ENCODE results near the gene PSMD8.

DNA sequence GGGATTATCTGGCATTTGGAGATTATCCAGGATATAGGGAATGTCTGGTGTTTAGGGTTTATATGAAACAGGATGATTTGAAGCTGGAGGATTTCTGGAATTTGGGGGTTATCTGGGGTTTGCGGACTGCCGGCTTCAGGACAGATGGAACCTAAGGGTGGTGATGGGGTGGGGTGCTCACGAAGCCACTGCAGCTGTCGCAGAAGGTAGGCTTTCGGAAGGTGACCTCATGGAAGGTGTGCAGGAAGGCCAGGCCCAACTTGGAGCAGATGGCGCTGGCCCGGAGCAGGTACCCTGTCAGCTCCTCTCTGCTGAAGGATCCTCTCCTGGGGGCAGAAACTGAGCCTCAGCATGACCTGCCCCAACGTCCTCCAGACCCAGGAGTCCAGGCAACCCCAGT, 38.1 kb downstream of the PSMD8 start:
- TF ChIP-seq, protein P1, sequence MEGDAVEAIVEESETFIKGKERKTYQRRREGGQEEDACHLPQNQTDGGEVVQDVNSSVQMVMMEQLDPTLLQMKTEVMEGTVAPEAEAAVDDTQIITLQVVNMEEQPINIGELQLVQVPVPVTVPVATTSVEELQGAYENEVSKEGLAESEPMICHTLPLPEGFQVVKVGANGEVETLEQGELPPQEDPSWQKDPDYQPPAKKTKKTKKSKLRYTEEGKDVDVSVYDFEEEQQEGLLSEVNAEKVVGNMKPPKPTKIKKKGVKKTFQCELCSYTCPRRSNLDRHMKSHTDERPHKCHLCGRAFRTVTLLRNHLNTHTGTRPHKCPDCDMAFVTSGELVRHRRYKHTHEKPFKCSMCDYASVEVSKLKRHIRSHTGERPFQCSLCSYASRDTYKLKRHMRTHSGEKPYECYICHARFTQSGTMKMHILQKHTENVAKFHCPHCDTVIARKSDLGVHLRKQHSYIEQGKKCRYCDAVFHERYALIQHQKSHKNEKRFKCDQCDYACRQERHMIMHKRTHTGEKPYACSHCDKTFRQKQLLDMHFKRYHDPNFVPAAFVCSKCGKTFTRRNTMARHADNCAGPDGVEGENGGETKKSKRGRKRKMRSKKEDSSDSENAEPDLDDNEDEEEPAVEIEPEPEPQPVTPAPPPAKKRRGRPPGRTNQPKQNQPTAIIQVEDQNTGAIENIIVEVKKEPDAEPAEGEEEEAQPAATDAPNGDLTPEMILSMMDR (conservative IDR thresholded peaks at IDR 0.05; ENCODE audit: low read length), result no peak
- no peak for TF ChIP-seq EZH2phosphoT487 (IDR thresholded peaks at IDR 0.05; ENCODE audit: borderline replicate concordance, low read depth, low read length)
